Mammary epithelial cell (primary cell): ENCODE data around the gene ISY1.

Experiments used
- EZH2 ChIP-seq: IDR thresholded peaks from 2 replicates; pipeline ENCODE4 v1.6.1; 2012; ENCODE audit warnings: low read length, inconsistent platforms, borderline replicate concordance
- TF ChIP-seq, protein P1 (sequence below), 2 donors: IDR thresholded peaks in 1 of 2; conservative IDR thresholded peaks in 1 of 2; 2 replicates each; pipeline ENCODE4 v1.5.1; 2011 to 2012; ENCODE audit warnings: inconsistent platforms in 2 of 2, low read length in 2 of 2, mild to moderate bottlenecking in 2 of 2, control low read depth in 1 of 2, low read depth in 1 of 2; ENCODE audit not compliant: insufficient read depth in 1 of 2; ENCODE audit errors: extremely low read depth in 1 of 2

DNA sequence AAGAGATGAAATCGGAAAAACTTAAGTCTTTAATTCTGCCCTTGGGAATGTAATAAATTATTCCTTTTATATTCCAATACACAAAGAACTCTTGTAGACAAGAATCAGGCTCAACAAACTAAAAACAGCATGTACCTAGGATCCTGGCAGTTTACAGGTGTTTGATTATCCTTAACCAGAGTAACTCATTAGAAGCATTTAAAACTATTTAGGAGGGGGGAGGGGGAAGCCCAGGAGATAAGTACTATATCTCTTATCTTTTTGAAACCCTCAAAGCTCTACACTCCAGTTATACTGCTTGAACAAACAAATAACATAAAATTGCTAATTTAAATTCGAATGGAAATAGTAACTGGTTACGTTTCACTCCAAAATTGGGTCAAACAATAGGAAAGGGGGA is 21.0 kb upstream of the ISY1 start:
- TF ChIP-seq, protein P1, sequence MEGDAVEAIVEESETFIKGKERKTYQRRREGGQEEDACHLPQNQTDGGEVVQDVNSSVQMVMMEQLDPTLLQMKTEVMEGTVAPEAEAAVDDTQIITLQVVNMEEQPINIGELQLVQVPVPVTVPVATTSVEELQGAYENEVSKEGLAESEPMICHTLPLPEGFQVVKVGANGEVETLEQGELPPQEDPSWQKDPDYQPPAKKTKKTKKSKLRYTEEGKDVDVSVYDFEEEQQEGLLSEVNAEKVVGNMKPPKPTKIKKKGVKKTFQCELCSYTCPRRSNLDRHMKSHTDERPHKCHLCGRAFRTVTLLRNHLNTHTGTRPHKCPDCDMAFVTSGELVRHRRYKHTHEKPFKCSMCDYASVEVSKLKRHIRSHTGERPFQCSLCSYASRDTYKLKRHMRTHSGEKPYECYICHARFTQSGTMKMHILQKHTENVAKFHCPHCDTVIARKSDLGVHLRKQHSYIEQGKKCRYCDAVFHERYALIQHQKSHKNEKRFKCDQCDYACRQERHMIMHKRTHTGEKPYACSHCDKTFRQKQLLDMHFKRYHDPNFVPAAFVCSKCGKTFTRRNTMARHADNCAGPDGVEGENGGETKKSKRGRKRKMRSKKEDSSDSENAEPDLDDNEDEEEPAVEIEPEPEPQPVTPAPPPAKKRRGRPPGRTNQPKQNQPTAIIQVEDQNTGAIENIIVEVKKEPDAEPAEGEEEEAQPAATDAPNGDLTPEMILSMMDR (conservative IDR thresholded peaks at IDR 0.05 in 1 of 2, IDR thresholded peaks at IDR 0.05 in 1 of 2; ENCODE audit: extremely low read depth in 1 of 2, insufficient read depth in 1 of 2, low read depth in 1 of 2, low read length in 2 of 2), result no peak
- TF ChIP-seq EZH2, result no peak
